IPS-15b (cell line): ENCODE measurements around the gene SCYGR5.
"Not testable (repeated sequence)": the region's sequence is repeated elsewhere in the genome, so short reads cannot be mapped to it uniquely, and the experiment has no call there.

Source experiments
- H3K27me3 ChIP-seq: one replicate; pipeline ENCODE4 v1.6.1; 2013; ENCODE audit warnings: low read length; ENCODE audit not compliant: control insufficient read depth, insufficient read depth
- H3K36me3 ChIP-seq: one replicate; pipeline ENCODE4 v1.6.1; 2013; ENCODE audit warnings: low read length; ENCODE audit not compliant: control insufficient read depth, insufficient read depth
- H3K4me1 ChIP-seq: one replicate; pipeline ENCODE4 v1.6.1; 2013; ENCODE audit warnings: mild to moderate bottlenecking, low read length; ENCODE audit not compliant: control insufficient read depth, insufficient read depth
- H3K4me3 ChIP-seq: one replicate; pipeline ENCODE4 v1.5.1; 2013; ENCODE audit warnings: low read depth, low read length
- H3K9ac ChIP-seq: one replicate; pipeline ENCODE4 v1.6.1; 2013; ENCODE audit warnings: low read depth, mild to moderate bottlenecking, low read length
- H3K9me3 ChIP-seq: one replicate; pipeline ENCODE4 v1.6.1; 2013; ENCODE audit warnings: mild to moderate bottlenecking, low read length; ENCODE audit not compliant: control insufficient read depth, insufficient read depth

SCYGR5 gene, protein sequence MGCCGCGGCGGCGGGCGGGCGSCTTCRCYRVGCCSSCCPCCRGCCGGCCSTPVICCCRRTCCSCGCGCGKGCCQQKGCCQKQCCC

GRCh38 chr2:227666631-227667170 is at the start of gene SCYGR5:
SCYGR5 (plus strand) TSS chr2:227666804; CDS start chr2:227666804, 0 bp downstream.
- H3K9me3 ChIP-seq, H3K4me1 ChIP-seq, H3K9ac ChIP-seq, H3K36me3 ChIP-seq, H3K27me3 ChIP-seq, H3K4me3 ChIP-seq: not testable (repeated sequence)

- peaks cover 4% of the 10 kb centered on the region for H3K4me1 ChIP-seq
- no peak within 1 kb of the TSS for H3K9ac ChIP-seq
- no peaks in the 10 kb centered on the region for H3K36me3 ChIP-seq
- peaks cover 4% of the 10 kb centered on the region for H3K27me3 ChIP-seq
- H3K9me3 ChIP-seq = no peaks in the 10 kb centered on the region
- no peak within 1 kb of the TSS for H3K4me3 ChIP-seq
Measured at GRCh38 chr2:227617316-227618230, 49.0 kb upstream of the SCYGR5 start, which contains the start of gene SCYGR4. SCYGR4 (plus strand) TSS chr2:227617498; CDS start chr2:227617498, 0 bp downstream.

DNA sequence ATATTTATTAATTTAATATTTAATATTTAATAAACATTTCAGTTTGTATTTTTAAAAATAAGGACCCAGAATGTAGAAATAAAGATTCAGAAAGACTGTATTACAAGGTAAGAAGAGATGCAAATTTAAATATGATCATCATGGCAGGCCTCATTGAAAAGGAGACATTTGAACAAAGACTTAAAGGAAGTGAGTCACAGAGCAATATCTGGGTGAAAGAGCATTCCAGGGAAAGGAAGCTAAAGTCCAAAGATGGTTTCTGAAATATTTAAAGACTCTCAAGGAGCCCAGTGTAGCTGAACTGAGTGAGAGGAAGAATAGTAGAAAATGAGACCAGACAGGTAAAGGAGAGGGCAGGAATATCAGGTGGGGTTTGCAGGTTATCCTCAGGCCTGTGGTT is 43.4 kb upstream of the SCYGR5 start:
- no peak overlapping the region for H3K4me3 ChIP-seq
- no peaks in the 10 kb centered on the region for H3K9me3 ChIP-seq
- no peaks in the 10 kb centered on the region for H3K4me1 ChIP-seq
- H3K36me3 ChIP-seq = no peaks in the 10 kb centered on the region
- no peak overlapping the region for H3K9ac ChIP-seq
- H3K27me3 ChIP-seq = no peaks in the 10 kb centered on the region

- no peaks in the 10 kb centered on the region for H3K27me3 ChIP-seq
- no peaks in the 10 kb centered on the region for H3K9me3 ChIP-seq
- no peak overlapping the region for H3K9ac ChIP-seq
- H3K36me3 ChIP-seq = no peaks in the 10 kb centered on the region
- H3K4me1 ChIP-seq = no peaks in the 10 kb centered on the region
- no peak overlapping the region for H3K4me3 ChIP-seq
Measured at GRCh38 chr2:227625420-227625819, 41.2 kb upstream of the SCYGR5 start.

- Histone ChIP-seq H3K9ac (no peak overlapping the region), H3K4me3 (no peak overlapping the region), H3K9me3 (no peaks in the 10 kb centered on the region), H3K27me3 (no peaks in the 10 kb centered on the region), H3K36me3 (no peaks in the 10 kb centered on the region), H3K4me1 (no peaks in the 10 kb centered on the region)
Measured at GRCh38 chr2:227626580-227627151, 39.9 kb upstream of the SCYGR5 start.

DNA sequence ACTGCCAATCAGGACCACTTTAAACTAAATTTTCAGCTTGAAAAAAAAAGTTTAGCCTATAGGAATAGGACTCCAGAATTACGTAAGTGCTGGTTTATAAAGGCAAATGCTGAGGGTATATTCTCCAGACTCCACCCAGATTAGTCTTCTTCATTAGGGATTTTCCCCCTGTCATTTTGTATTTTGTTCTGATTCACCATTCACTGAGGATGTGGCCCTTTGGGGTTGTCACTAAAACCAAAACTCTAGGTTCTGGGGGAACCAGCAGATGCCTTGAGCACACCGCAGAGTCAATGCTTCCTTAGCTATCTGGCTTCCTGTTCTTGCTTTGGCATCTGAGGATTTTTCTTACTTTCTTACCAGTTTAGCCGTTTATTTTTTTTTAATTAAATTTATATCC is 38.8 kb upstream of the SCYGR5 start:
- Histone ChIP-seq H3K9me3 (no peaks in the 10 kb centered on the region), H3K27me3 (no peaks in the 10 kb centered on the region), H3K9ac (no peak overlapping the region), H3K36me3 (no peaks in the 10 kb centered on the region), H3K4me1 (no peaks in the 10 kb centered on the region), H3K4me3 (no peak overlapping the region)

DNA sequence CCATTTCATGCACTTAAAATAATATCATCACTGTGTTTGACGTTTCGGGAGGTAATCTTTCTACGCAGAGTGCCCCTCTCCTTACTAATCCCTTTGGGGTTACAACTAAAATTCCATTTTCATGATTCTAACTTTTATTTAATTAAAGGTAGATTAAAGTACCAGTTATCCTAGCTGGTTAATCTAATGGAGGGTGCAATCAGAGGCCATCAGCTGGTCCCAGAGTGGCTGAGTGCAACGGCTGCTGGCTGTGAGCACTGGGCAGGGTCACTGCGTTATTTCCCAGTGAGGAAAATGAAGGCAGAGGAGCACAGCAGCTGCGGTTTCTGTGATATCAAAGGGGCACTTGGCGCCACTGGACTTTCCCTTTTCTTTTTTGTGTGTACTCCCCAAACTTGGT is 37.2 kb upstream of the SCYGR5 start:
- Histone ChIP-seq H3K4me1 (no peaks in the 10 kb centered on the region), H3K27me3 (no peaks in the 10 kb centered on the region), H3K9ac (no peak overlapping the region), H3K4me3 (no peak overlapping the region), H3K36me3 (no peaks in the 10 kb centered on the region), H3K9me3 (no peaks in the 10 kb centered on the region)

DNA sequence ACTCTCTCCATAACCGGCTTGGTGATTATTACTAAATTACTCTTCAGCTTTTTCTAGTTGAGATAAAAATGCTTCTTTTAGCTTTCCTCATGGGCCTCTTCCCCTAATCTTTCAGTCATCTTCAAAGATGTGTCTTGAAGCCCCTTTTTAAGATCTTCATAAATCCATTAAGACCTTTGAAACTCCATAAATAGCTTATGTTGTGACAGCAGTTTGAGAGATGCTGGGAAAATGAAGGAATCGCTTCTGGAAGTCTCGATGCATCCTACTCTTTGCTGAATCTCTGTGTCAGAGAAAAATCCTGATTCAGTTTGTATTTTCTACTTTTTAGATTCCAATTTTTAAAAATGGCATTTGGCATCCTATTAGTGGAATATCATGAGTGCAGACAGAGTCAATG is 36.3 kb upstream of the SCYGR5 start:
- Histone ChIP-seq H3K27me3 (no peaks in the 10 kb centered on the region), H3K4me3 (no peak overlapping the region), H3K4me1 (no peaks in the 10 kb centered on the region), H3K9ac (no peak overlapping the region), H3K9me3 (no peaks in the 10 kb centered on the region), H3K36me3 (no peaks in the 10 kb centered on the region)

GRCh38 chr2:227632827-227633226 is 33.8 kb upstream of the SCYGR5 start:
- no peaks in the 10 kb centered on the region for H3K9me3 ChIP-seq
- H3K36me3 ChIP-seq = no peaks in the 10 kb centered on the region
- no peak overlapping the region for H3K9ac ChIP-seq
- no peak overlapping the region for H3K4me3 ChIP-seq
- H3K27me3 ChIP-seq = no peaks in the 10 kb centered on the region
- H3K4me1 ChIP-seq = no peaks in the 10 kb centered on the region

DNA sequence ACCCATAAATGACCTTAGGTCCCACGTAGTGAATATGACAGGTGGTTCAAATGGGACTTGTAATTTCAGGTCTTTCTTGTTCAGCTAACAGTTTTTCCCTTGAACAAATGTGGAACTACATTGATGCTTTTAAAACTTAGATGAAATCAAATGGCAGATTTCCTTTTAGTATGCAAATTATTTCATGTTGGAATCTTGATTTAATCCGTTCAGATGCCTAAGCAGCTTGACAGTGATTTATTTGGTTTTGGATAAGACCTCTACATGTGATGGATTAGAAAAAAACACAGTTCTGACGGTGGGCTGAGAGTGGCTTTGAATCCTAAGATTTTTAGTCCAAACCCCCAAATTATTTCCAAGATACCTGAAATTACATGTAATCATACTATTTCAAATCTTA is 32.4 kb upstream of the SCYGR5 start:
- Histone ChIP-seq H3K9me3 (no peaks in the 10 kb centered on the region), H3K9ac (no peak overlapping the region), H3K36me3 (no peaks in the 10 kb centered on the region), H3K4me1 (no peaks in the 10 kb centered on the region), H3K27me3 (no peaks in the 10 kb centered on the region), H3K4me3 (no peak overlapping the region)

DNA sequence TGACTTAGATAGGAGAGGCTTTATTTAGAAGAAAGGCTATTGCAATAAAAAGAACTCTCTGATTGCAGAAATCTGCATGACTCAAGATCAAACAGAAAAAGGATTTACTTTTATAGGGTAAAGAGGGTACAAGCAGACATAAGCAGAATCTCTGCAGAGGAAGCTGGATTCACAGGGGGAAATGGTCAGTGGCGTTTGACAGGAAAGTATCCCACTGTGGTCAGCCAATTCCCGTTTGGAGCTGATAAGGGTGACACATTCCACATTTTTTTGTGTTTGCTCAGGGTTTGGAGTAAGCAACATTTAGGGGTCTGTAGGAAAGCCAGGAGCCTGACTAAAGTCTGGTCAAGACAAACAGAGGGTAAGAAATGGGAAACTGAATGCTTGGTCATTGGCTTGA is 23.9 kb upstream of the SCYGR5 start:
- Histone ChIP-seq H3K9me3 (no peaks in the 10 kb centered on the region), H3K4me1 (no peaks in the 10 kb centered on the region), H3K9ac (no peak overlapping the region), H3K36me3 (no peaks in the 10 kb centered on the region), H3K27me3 (no peaks in the 10 kb centered on the region), H3K4me3 (no peak overlapping the region)
